Ishikawa (cell line): Measurements from ENCODE around the gene DAGLA.

Experiments used
- CREB1 ChIP-seq: IDR thresholded peaks from 2 replicates; pipeline ENCODE4 v1.6.1; 2012; ENCODE audit warnings: low read depth
- EP300 ChIP-seq: IDR thresholded peaks from 2 replicates; pipeline ENCODE4 v1.6.1; 2012; ENCODE audit warnings: borderline replicate concordance
- RAD21 ChIP-seq: IDR thresholded peaks from 2 replicates; pipeline ENCODE4 v1.6.1; 2012; ENCODE audit warnings: low read depth
- REST ChIP-seq: IDR thresholded peaks from 2 replicates; pipeline ENCODE4 v1.6.1; 2012; ENCODE audit warnings: low read depth, mild to moderate bottlenecking
- TCF12 ChIP-seq: IDR thresholded peaks from 2 replicates; pipeline ENCODE4 v1.6.1; 2012; ENCODE audit warnings: low read depth
- TEAD4 ChIP-seq: IDR thresholded peaks from 2 replicates; pipeline ENCODE4 v1.6.1; 2012
- YY1 ChIP-seq: IDR thresholded peaks from 2 replicates; pipeline ENCODE4 v1.6.1; 2012; ENCODE audit warnings: low read depth

- TF ChIP-seq EP300 (no peak), TEAD4 (no peak), CREB1 (no peak), YY1 (no peak), REST (no peak), RAD21 (no peak), TCF12 (no peak)
These were observed 93.6 kb downstream of the DAGLA start for GRCh38 chr11:61773809-61774208.
